ENCODE results near the gene KCNQ1OT1.

Gene KCNQ1OT1

DNA sequence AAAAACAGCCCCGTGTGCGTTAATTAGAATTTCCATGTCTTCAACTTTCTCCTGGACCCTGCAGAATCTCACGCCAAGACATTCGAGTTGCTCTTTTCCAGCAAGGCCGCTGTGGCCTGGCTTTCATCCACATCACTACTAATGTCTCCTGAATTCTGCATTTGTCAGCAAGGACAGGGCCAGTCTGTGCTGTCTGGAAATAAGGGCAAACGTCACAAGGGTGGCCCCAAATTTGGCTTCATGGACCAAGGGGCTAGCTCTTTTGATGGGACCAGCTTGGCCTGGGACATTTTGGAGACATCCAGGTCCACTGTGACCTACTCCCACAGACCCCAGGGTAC lies 33.4 kb downstream of the KCNQ1OT1 start:
- no peak for DNase-seq

DNA sequence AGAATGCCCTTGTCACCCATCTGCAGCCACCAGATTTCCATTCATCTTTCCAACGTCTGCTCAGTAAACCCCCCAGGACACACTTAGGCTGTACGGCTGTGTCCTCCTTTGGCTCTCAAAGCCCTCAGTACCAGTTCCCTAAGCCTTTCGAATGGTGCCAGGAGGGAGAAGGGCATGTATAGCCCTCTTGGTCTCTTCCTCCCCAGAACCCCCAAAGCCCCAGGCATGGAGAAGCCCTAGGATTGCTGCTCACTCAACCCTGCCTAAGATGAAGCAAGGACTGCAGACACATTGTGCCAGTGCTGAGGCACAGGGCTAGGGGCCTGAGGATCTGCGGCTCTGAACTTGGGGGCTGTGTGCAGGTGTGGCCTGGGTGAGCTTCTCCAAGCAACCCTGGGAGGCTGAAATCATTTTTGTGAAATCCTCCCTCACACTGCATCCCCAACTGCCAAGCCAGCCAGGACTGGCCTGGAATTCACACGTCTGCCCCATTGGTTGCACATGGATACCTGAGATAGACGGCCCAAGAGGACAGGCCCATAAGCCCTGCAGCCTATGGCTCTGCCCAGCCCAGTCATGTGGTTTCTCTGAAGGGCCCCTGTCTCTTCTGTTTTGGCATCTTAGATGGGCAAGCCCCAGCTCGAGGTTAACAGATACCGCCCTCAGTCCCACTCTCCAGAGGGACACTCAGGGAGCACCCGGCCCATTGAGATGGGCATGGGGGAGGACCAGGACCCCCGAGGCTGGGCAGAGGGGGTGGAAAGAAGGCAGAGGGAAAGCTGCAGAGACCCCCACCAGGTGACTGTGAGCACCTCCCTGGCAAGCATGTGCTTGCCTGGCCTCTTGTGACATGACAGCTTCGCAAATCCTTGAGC lies 34.0 kb downstream of the KCNQ1OT1 start:
- DNase-seq = no peak

DNA sequence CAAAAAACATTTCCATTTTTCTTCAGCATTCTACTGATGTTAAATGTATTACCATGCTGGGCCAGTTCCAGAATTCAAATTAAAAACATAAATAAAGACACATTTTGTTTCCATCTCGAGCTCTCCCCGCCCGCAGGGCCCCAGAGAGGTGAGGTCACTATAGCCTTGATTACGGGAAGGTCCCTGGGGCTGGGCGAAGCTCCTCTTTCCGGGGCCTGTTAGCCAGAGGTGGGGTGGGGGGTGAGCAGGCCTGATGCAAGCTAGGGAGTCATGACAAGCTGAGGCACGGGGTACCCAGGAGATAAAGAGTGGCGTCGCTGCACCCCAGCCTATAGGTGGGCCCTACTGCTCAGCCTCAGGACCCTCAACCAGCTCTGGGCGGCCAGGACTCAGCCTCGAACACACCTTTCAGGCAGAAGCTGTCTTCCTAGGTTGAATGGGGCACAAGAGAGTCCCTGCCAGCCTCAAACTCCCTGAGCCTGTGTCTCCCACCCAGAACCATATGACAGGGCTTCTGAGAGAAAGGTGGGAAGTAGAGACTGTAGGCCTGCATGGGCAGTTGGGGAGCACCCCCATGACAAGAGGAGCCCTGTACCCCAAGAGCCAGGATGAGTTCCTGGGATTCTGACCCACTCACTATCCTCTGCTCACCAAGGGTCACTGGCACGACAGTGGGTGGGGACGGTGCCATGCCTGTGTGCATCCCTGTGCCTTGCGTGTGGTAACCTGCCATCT lies 34.8 kb downstream of the KCNQ1OT1 start:
- no peak for DNase-seq

DNA sequence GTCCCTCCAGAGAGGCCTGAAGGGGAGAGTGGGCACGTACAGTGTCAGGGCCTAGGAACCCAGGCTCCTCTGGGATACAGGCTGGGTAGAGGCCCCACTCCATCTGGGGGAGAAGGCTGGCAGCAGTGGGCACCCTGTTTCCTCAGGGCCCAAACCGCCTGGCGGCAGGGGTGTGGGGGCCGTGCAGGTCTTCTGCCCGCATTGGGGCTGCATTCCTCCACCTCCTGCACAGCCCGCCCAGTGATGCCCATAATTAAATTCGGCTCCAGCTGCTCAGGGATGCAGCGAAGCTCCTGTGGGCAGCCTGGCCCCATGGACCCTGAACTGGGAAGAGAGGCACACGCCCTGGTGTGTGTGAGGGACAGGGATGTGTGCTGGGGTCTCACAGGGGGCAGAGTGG lies 35.4 kb downstream of the KCNQ1OT1 start:
- no peak for DNase-seq

DNA sequence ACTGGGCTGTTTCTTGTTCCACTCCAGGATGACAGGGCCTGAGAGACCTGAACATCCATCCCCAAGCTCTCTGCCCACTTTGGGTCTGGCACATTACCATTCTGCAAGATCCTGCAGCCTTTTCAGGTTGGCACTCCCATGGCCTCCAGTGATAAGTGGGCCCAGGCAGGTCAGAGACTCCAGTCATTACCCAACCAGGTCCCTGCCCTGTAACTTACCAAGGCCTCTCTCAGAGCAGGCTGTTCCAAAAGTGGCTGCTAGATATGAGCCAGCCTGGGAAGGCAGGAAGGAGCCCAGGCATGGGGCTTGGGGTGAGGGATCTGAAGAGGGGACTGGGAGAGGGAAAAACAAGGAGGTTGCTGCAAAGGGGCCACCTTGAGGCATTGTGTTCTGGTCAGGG lies 35.9 kb downstream of the KCNQ1OT1 start:
- no peak for DNase-seq

DNA sequence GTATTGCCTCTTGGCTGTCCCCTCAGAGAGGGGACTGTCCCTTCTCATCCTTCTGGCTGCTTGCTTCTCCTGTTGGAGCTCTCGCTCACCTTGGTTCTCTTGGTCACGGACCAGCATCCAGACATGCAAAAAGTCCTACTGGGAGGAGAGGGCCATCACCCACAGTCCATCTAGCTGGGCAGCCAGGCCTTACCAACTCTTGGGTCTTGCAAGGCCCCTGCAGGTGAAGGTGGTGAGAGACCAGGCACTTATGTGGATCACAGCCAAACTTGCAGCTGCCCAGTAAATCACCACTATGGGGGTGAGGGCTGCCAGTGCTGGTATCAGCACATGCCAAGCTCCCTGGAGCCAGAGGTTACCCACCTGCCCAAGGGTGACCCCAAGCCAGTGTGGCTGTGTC lies 36.3 kb downstream of the KCNQ1OT1 start:
- DNase-seq = no peak

- no peak for DNase-seq
These were observed 37.1 kb downstream of the KCNQ1OT1 start for GRCh38 chr11:2662430-2663299.

DNA sequence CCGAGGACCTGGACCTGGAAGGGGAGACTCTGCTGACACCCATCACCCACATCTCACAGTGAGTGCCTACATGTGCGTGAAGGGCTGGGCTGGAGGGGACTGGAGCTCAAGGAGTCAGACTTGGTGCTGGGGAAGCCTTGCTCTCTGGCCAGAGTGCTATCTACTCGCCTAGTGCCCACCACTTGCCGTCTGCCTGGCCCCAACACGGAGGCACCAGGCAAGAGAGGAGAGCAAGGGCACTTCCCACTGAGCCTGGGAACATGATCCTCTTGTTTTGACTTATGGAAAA lies 37.8 kb downstream of the KCNQ1OT1 start:
- no peak for DNase-seq

DNA sequence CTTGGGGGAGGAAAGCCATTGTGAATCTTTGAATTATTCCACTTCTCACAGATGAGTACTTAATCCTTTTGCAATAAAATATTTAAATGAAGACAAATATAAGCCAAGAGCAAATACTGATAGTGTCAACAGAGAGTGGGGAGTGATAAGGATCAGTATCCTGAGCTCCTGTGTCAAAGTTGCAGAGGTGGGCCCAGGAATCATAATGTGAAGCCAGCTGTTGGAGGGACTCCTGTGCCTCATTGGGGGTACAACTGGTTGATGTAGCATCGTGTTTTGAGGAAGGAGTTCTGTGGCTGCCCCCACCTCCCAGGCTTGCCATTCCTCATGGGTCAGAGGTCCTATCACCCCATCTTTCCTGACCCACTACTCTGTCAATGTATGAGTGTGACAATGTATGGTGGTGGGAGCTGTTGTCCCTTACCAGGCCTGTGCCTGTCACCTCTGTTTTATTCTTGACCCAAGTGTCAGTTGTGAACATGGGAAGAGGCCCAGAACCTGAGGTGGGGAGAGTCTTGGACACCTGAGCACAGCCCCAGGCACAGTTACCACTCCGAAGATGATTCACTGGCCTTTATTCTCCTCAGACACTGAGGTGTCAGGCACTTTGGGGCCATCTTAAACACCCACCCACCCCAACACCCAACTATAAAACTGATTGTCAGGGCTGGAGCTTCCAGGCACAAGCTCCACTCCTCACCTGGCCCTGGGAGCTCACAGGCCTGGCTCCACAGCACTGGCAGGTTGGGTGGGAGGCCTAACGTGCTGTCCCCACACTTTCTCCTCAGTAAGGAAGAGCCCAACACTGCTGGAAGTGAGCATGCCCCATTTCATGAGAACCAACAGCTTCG lies 38.4 kb downstream of the KCNQ1OT1 start:
- no peak for DNase-seq

DNA sequence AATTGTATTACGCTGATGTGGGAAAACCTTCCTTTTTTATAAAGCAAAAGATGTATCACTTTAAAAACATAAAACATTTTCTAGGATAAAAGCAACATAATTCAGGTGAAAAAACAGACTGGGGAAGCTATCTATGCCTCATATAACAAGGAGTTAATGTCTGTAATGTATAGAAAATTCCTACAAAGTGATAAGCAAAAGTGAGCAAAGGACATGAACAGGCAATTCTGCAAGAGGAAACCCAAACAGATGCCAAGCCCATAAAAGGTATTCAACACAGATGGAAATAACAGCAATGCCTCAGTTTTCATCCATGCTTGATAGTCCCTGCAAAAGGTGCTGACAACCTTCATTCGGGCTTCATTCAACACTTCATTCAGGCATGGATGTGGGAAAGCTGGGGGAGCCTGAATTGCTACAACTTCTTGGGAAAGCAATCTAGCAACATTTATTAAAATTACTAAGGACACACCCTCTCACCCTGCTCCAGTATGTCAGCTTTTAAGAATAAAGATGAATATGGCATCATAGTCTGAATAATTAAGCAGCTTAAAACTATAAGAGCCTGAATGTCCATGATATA lies 39.3 kb downstream of the KCNQ1OT1 start:
- DNase-seq = no peak

DNA sequence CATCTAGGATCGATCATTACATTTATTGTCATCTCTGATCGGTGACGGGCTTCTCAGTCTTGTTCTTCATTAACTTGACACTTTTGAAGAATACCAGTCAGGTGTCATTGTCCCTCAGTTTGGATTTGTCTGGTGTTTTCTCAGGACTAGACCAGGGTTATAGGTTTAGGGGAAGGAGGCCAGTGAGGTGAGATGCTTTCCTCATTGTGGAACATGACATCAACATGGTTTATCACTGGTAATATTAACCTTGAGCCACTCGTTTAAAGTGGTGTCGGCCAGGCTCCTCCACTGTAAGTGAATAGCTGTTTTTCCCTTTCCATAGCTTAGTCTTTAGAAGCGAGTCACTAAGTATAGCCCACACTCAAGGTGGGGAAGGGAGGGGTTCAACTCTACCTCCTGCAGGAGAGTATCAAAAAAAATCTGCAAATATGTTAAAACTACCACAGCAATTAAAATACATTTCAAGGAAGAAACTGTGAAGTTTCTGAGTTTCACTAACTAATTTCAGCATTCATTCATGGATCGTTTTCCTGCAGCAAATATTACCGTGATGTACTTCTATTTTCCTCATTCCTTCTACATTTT lies 42.0 kb downstream of the KCNQ1OT1 start:
- DNase-seq = no peak

DNA sequence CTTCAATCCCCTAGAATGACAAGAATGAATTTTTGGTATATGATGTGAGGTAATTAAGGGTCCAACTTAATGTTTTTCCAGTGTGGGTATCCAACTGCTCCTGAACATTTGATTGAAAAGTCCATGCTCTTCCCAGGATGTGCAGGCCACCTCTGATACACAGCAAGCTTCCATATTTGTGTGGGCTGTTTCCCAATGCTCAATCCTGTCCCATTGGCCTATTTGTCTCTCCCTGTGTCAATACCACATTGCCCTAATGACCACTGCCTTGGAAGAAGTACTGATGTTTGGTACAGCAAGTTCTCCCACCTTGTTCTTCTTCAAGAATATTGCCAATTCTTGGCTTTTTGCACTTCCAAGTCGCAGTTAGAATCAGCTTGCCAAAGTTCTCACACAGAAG lies 42.9 kb downstream of the KCNQ1OT1 start:
- no peak for DNase-seq

DNA sequence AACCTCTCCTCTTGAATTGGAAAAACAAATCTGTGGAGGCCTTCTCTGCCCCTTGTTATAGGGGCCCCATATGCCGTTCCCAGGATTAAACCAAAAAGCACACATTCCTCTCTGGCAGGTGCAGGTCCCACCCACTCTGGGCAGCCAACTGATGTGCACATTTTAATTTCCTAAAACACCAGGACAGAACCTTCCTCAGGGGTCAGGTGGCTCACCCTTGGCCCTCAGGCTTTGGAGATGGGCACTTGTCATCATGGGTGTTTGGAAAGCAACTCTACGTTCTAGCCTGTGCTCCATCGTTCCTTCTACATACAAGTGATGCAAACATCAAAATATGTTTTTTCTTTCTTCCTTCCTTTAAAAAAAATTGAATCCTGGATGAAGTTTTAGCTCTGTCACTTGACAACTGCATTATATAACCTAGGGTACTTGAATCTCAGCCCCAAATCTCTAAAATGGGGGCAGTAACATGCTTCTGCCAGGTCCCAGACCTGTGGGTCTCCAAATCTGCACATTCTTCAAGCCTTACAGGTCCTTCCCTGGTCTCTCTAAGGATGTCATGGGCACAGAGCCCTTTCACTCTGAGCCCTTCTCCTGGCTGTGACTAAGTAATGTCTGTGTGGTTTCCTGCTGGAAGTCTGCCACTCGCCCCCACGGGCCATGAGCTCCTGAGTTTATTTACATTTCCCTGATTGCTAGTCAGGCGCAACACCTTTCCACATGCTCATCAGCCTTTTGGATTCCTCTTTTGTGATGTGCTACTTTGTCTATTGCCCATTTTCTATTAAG lies 43.8 kb downstream of the KCNQ1OT1 start:
- DNase-seq = no peak

DNA sequence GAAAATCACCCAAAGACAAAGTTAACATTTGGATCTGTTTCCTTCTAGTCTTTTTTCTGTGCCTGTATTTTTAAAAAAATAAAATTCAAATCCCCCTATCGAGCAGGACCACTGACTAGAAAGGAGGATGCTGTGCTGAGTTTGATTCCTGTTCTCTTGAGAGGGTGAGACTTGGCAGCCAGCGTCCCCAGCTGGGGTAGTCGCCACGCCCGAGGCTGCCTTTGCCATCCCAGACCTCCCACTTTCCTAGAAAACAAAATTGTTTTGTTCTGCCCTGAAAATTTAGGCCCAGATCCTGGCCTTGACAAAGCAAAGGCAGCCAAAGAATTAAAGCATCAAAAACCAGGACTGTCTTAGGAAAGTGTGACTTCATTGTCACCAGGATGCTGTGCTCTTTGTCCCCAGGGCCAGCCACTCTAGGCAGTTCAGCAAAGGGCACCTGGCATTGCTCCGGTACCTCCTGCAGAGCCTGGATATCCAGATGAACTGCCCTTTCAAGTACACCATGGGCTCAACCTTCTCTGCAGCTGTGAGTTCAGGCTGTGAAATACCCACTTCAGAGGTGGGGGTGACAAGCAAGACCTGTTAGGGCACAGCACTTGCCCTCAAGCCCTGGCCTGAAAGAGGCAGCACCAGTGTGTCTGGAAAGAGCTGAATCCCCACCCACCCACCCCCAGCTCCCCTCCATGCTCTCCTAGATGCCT lies 44.6 kb downstream of the KCNQ1OT1 start:
- DNase-seq = no peak

DNA sequence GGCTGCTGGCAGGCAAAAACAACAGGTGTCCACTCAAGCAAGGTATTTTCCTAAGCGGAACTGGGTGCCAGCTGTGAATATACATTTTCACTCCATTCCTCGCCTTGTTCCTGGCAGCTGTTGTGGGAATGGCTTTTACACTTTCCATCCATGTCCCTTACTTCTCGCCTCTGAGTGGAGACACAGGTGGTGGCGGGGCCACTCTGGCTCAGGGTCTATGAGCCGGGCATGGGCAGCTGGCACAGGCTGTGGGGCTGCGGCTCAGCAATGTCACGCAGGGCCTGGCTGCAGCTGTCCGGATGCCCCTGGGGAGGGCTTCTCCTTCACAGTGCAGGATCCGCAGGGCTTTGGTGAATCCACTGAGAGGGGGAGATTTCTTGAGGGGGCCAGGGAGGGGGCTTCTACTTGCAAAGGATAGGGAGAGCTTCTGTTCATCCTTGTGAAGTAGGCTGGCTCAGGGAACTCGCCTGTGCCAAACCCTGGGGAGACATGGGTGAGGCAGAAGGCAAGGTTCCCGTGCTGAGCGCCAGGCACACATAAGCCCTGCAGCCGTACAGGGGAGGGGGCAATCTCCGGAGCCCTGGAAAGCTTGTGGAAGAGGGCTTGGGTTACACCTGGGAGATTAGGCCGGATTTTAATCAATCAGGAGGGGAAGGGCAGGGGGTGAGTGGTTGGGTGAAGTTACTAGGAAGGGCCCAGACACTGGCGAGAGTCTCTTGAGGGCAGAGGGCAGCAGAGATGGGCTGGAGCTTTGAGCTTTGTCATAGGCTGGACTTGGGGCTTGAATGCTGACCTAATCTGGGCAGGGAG lies 45.7 kb downstream of the KCNQ1OT1 start:
- peak; percentile 21 for DNase-seq

- no peak for DNase-seq
These were observed 46.6 kb downstream of the KCNQ1OT1 start for GRCh38 chr11:2653198-2653551.

DNA sequence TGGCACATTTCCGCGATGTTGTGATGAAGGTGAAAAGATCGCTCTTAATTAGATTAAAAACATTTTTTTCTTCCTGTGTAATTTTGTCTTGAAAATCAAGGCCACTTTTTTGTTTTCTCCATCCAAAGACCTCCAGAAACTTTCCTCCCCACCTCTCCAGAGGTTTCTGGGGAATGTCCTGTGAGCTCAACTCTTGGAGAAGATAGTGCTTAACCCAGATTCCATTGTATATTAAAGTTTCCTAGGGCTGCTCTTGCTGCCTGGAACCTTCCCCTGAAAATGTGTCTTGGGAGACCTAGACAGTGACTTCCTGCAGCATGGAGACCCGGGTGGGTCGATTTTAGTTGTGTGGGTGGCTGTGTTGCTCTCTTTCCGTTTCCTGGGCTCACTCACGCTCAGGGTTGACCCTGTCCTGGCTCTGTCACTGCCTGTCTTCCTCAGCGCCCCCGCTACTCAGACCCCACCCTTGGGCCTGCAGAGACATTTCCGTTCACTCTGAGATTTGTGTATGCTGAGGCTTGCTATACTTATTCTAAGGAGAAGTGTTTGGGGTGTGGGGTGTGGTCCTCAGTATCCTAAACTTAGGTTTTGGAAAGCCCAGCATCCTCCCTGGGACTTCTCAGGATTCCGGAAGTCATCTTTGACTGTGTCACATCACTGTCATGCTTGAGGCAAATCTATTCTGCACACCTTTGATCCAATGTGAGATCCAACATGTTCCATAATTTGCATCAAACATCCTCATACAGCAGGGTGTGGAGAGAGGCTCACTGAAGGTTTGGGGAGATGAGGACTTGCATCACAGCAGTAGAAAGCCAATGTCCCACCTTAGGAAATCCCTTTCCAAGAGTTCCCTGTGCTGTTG lies 47.2 kb downstream of the KCNQ1OT1 start:
- no peak for DNase-seq

- no peak for DNase-seq
These were observed 47.9 kb downstream of the KCNQ1OT1 start for GRCh38 chr11:2651826-2652271.

Measured in NCI-H2107 (cell line).